ENCODE measurements around the gene TM2D1.

TM2D1 gene

GRCh38 chr1:61709908-61710289 is 15.0 kb downstream of the TM2D1 start:
- Mint-ChIP-seq H3K36me3 (ENCODE audit: low read depth) (peaks cover 29% of the 10 kb centered on the region), H3K27ac (no peak overlapping the region), H3K4me1 (no peaks in the 10 kb centered on the region), H3K4me3 (no peak overlapping the region), H3K9me3 (peaks cover 3% of the 10 kb centered on the region), H3K27me3 (ENCODE audit: low read depth, poor library complexity) (peaks cover 3% of the 10 kb centered on the region)
- DNase-seq = no peak
- no peak for TF ChIP-seq CTCF (IDR thresholded peaks at IDR 0.05)

DNA sequence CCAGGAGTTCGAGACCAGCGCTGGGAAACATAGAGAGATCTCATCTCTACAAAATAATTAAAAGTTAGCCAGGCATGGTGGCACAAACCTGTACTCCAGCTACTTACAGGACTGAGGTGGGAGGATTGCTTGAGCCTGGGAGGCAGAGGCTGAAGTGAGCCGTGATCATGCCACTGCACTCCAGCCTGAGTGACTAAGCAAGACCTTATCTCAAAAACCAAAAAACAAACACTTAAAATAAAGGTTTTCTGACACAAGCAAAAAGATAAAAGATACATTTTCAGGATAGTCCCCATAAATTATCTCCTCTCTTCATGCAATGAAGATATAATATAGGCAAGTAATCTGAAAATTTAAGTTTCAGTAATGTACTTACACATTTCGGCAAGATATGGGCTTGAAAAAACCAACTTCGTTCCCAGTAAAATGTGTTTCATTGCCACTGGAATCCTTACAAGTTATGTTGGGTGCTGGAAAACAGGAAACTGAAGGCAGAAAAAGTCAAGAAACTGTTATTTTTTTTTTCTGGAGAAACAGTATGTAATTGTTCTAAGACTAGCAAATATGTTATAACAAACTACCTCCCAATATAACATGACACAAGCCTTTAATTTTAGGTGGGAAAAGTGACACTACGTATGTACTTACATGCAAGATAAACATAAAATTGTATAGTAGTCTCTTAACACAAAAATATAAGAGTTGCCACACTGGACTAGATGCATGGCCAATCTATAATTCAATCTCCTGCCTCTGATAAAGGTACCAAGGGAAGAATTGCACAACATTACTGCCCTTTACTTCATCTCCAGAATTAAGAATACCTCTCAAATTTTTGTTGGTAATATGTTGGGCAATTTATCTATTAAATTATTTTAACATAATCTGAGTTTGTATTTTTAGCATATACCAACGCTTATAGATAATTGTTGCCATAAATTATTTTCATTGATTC is 15.7 kb downstream of the TM2D1 start:
- H3K9me3 Mint-ChIP-seq = no peaks in the 10 kb centered on the region
- DNase-seq = no peak

GRCh38 chr1:61699911-61700851 is 24.8 kb downstream of the TM2D1 start:
- Mint-ChIP-seq H3K27ac (no peak overlapping the region), H3K4me3 (no peak overlapping the region), H3K36me3 (ENCODE audit: low read depth) (peaks cover 55% of the 10 kb centered on the region), H3K27me3 (ENCODE audit: low read depth, poor library complexity) (no peaks in the 10 kb centered on the region), H3K4me1 (no peaks in the 10 kb centered on the region), H3K9me3 (no peaks in the 10 kb centered on the region)
- no peak for DNase-seq
- TF ChIP-seq CTCF (IDR thresholded peaks at IDR 0.05) = no peak

More for the DNA sequence above, 15.7 kb downstream of the TM2D1 start:
- TF ChIP-seq CTCF (IDR thresholded peaks at IDR 0.05) = no peak
- H3K27me3 Mint-ChIP-seq (ENCODE audit: low read depth, poor library complexity) = peaks cover 3% of the 10 kb centered on the region
- no peak overlapping the region for H3K27ac Mint-ChIP-seq
- no peak overlapping the region for H3K4me3 Mint-ChIP-seq
- H3K4me1 Mint-ChIP-seq = no peaks in the 10 kb centered on the region
- peaks cover 31% of the 10 kb centered on the region for H3K36me3 Mint-ChIP-seq (ENCODE audit: low read depth)

DNA sequence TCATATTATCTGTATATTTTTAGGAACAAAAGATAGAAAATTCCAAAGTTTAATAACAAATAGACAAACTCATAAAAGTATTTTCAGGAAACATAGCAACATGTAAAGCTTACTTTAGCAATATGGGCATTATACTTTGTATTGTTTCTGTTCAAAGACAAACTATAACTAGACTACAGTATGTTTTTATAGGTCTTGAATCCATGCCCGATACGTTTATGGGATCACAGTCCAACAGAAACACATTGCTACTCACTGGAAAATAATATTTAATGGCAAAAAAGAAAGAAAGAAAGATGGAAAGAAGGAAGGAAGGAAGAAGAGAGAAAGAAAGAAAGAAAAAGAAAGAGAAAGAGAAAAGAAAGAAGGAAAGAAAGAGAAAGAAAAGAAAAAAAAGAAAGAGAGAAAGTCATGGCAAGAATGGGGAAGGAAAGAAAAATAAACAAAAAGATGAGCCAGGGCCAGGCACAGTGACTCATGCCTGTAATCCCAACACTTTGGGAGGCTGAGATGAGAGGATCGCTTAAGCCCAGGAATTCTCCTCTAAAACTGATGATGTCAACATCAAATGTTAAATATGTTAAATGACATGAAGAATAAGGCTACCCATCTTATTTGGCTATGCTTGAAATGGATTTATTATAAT is 32.7 kb downstream of the TM2D1 start:
- Mint-ChIP-seq H3K9me3 (no peaks in the 10 kb centered on the region), H3K36me3 (ENCODE audit: low read depth) (peaks cover 12% of the 10 kb centered on the region), H3K27ac (no peak overlapping the region), H3K4me3 (no peak overlapping the region), H3K27me3 (ENCODE audit: low read depth, poor library complexity) (no peaks in the 10 kb centered on the region), H3K4me1 (no peaks in the 10 kb centered on the region)
- TF ChIP-seq CTCF (IDR thresholded peaks at IDR 0.05) = no peak
- no peak for DNase-seq

- Mint-ChIP-seq H3K27ac (no peak overlapping the region), H3K36me3 (ENCODE audit: low read depth) (peaks cover 16% of the 10 kb centered on the region), H3K4me3 (no peak overlapping the region), H3K9me3 (no peaks in the 10 kb centered on the region), H3K27me3 (ENCODE audit: low read depth, poor library complexity) (no peaks in the 10 kb centered on the region), H3K4me1 (no peaks in the 10 kb centered on the region)
- TF ChIP-seq CTCF (IDR thresholded peaks at IDR 0.05) = no peak
- no peak for DNase-seq
Observed at GRCh38 chr1:61687901-61688300, 37.0 kb downstream of the TM2D1 start.
